ENCODE measurements around the gene MAMDC4.

MAMDC4 gene

GRCh38 chr9:136849960-136850865 is 1.9 kb upstream of the MAMDC4 start:
- no peak for DNase-seq (ENCODE audit: low read depth)

- no peak for DNase-seq (ENCODE audit: low read depth)
These were observed 1.0 kb upstream of the MAMDC4 start for GRCh38 chr9:136850866-136851775.

- DNase-seq (ENCODE audit: low read depth): no peak
These were observed 784 bp downstream of the MAMDC4 start for GRCh38 chr9:136852664-136853595.

GRCh38 chr9:136853596-136854112 is 1.5 kb downstream of the MAMDC4 start:
- DNase-seq (ENCODE audit: low read depth): no peak

- DNase-seq (ENCODE audit: low read depth): no peak
These were observed 2.1 kb downstream of the MAMDC4 start for GRCh38 chr9:136854113-136854841.

- no peak for DNase-seq (ENCODE audit: low read depth)
These were observed 2.8 kb downstream of the MAMDC4 start for GRCh38 chr9:136854842-136855460.

GRCh38 chr9:136855461-136856078 is 3.4 kb downstream of the MAMDC4 start:
- DNase-seq (ENCODE audit: low read depth): no peak

- DNase-seq (ENCODE audit: low read depth): no peak
These were observed 3.9 kb downstream of the MAMDC4 start for GRCh38 chr9:136856079-136856476.

GRCh38 chr9:136856541-136857141 is 4.5 kb downstream of the MAMDC4 start:
- DNase-seq (ENCODE audit: low read depth): no peak

GRCh38 chr9:136857166-136857565 is 5.0 kb downstream of the MAMDC4 start:
- no peak for DNase-seq (ENCODE audit: low read depth)

GRCh38 chr9:136857581-136858412 is 5.7 kb downstream of the MAMDC4 start:
- no peak for DNase-seq (ENCODE audit: low read depth)

- DNase-seq (ENCODE audit: low read depth): no peak
These were observed 6.3 kb downstream of the MAMDC4 start for GRCh38 chr9:136858452-136858843.

- DNase-seq (ENCODE audit: low read depth): no peak
These were observed 7.0 kb downstream of the MAMDC4 start for GRCh38 chr9:136858844-136859757.

GRCh38 chr9:136860529-136860928 is 8.4 kb downstream of the MAMDC4 start:
- DNase-seq (ENCODE audit: low read depth): no peak

GRCh38 chr9:136860933-136861873 is 9.1 kb downstream of the MAMDC4 start:
- no peak for DNase-seq (ENCODE audit: low read depth)

GRCh38 chr9:136861874-136862457 is 9.8 kb downstream of the MAMDC4 start:
- DNase-seq (ENCODE audit: low read depth): no peak
